Chondrocyte (in vitro differentiated cells): ENCODE data around the gene CA12. TPM values are rescaled to one million over a fixed set of nuclear protein-coding genes. Genes with fewer than 3 reads are reported as not detected.

Experiments used
- DNase-seq: peaks from one replicate; pipeline ENCODE4 v3.0.0; 2021; ENCODE audit warnings: mixed read lengths, low spot score
- H3K27ac Mint-ChIP-seq: one replicate; pipeline ENCODE4 v1.8.0; 2021; ENCODE audit warnings: mild to moderate bottlenecking, moderate library complexity, mixed read lengths; ENCODE audit not compliant: unreplicated experiment
- H3K27me3 Mint-ChIP-seq: 2 replicates; pipeline ENCODE4 v1.8.0; 2021; ENCODE audit warnings: low read depth, mixed read lengths
- H3K36me3 Mint-ChIP-seq: 2 replicates; pipeline ENCODE4 v1.8.0; 2021; ENCODE audit warnings: low read depth, mixed read lengths
- H3K4me1 Mint-ChIP-seq: 2 replicates; pipeline ENCODE4 v1.8.0; 2021; ENCODE audit warnings: low read depth, mild to moderate bottlenecking, mixed read lengths
- H3K4me3 Mint-ChIP-seq: one replicate; pipeline ENCODE4 v1.8.0; 2021; ENCODE audit warnings: mild to moderate bottlenecking, moderate library complexity, mixed read lengths; ENCODE audit not compliant: unreplicated experiment
- H3K9me3 Mint-ChIP-seq: 2 replicates; pipeline ENCODE4 v1.8.0; 2021; ENCODE audit warnings: low read depth, mixed read lengths
- CTCF ChIP-seq: fragments of 200-600 bp; sonication (generic); IDR thresholded peaks from 2 replicates; pipeline ENCODE4 v1.5.0; 2021; ENCODE audit warnings: antibody characterized with exemption, mild to moderate bottlenecking, moderate library complexity
- total RNA-seq: library from RNA; stranded (reverse); gene quantifications from 3 replicates; pipeline ENCODE4 v1.2.1, GENCODE V29; 2021

The CA12 gene
- total RNA-seq, 1 donor from 2014 or later: 6.9 TPM

- H3K36me3 Mint-ChIP-seq: peaks cover 2% of the 10 kb centered on the region
- no peak for DNase-seq
- H3K9me3 Mint-ChIP-seq: no peaks in the 10 kb centered on the region
- H3K27ac Mint-ChIP-seq: peak overlapping the region; percentile 91
- H3K27me3 Mint-ChIP-seq: no peaks in the 10 kb centered on the region
- no peak for TF ChIP-seq CTCF
- H3K4me3 Mint-ChIP-seq: peak overlapping the region; percentile 86
- peaks cover 29% of the 10 kb centered on the region for H3K4me1 Mint-ChIP-seq
Measured at GRCh38 chr15:63276342-63277037, 105.2 kb downstream of the CA12 start.

DNA sequence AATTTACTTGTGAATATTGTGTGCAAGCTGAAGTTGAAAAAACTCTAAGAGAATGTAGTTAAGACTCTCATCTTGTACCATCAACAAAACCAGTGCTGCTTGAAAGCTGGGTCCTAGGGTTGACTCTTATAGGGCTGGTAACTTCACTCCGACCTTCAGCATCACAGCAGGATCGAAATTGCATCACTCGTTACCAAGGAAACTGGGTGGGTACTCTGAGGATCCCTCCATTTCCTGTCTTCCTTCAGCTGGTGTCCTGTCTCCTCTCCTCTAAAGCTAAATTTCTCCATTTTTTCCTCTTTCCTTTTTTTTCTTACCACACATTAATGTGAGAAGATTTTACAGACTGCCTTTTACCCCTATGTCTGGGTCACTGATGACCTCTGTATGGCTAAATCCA lies 107.2 kb downstream of the CA12 start:
- no peak overlapping the region for H3K4me3 Mint-ChIP-seq
- no peaks in the 10 kb centered on the region for H3K27me3 Mint-ChIP-seq
- H3K27ac Mint-ChIP-seq: no peak overlapping the region
- TF ChIP-seq CTCF: no peak
- H3K4me1 Mint-ChIP-seq: peaks cover 28% of the 10 kb centered on the region
- peaks cover 3% of the 10 kb centered on the region for H3K36me3 Mint-ChIP-seq
- no peaks in the 10 kb centered on the region for H3K9me3 Mint-ChIP-seq
- no peak for DNase-seq

Other genes with a start within 250 kb of the CA12 start
- gene RPS27L, start 224.4 kb downstream of the CA12 start, total RNA-seq: 211 to 242 TPM (median 221 TPM) in 3 replicates
- 27.6 to 34.8 TPM (median 32.7 TPM) in 3 replicates for gene RAB8B, start 192.2 kb downstream of the CA12 start, total RNA-seq
- gene APH1B, start 104.2 kb downstream of the CA12 start, total RNA-seq: 12.0 to 20.1 TPM (median 17.4 TPM) in 3 replicates
- 27.6 to 30.6 TPM (median 28.7 TPM) in 3 replicates for gene USP3, start 122.7 kb upstream of the CA12 start, total RNA-seq
- gene FBXL22, start 215.5 kb upstream of the CA12 start, total RNA-seq: 2.8 to 3.9 TPM (median 2.9 TPM) in 3 replicates